RWPE1 (cell line): ENCODE data around the gene GLRX3.

Experiments used
- CTCF ChIA-PET: fragments of 350-600 bp; sonication (Branson Sonifier 250); formaldehyde crosslinking; extraction: SDS; loops from one replicate; lab custom pipeline; 2021; lab: Yijun Ruan, JAX
- POLR2A ChIA-PET: fragments of 400-600 bp; formaldehyde crosslinking; extraction: SDS; loops from one replicate; lab custom pipeline; 2020; ENCODE audit warnings: antibody characterized with exemption; ENCODE audit not compliant: low non-redundant PET; lab: Yijun Ruan, JAX
- DNase-seq: peaks from one replicate; pipeline ENCODE4 v3.0.0; 2012; ENCODE audit warnings: low spot score
- H3K27ac ChIP-seq: fragments of 450-650 bp; 2 replicates; pipeline ENCODE4 v1.5.1; 2017
- TF ChIP-seq, protein P1 (sequence below): fragments of 450-650 bp; conservative IDR thresholded peaks from 2 replicates; pipeline ENCODE4 v1.5.1; 2017; ENCODE audit warnings: low read depth, mild to moderate bottlenecking

Gene GLRX3

DNA sequence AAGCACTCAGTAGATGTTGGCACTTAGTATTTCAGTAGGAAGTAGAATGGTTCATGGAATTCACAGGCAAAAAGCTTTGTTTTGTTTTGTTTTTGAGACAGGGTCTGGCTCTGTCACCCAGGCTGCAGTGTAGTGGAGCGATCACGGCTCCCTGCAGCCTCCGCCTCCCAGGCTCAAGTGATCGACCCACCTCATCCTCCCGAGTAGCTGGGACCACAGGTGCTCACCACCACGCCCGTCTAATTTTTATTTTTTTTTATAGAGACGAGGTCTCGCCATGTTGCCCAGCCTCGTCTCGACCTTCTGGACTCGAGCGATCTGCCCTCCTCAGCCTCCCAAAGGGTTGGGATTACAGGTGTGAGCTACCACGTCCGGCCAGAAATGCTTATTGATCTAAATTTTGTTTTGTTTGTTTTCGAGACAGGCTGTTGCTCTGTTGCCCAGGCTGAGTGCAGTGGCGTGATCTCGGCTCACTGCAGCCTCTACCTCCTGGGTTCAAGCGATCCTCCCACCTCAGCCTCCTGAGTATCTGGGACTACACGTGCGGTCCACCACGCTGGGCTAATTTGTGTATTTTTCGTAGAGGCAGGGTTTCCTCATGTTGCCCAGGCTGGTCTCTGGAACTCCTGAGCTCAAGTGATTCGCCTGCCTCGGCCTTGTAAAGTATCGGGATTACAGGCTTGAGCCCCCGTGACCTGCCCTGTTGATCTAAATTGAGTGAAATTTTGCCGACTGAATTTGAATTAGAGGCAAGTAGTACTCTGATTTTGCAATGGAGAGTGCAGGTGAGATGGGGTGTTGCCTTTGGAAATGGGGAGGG, 1.7 kb downstream of the GLRX3 start:
- no peak for DNase-seq
- CTCF ChIA-PET: interaction anchor here (0.6 to 1.0 kb wide), 3 partner anchors 10 to 242 kb away, joined by 3 read pairs; partner anchors contain the start of gene C10orf143
- peak overlapping the region; percentile 94 for H3K27ac ChIP-seq
- POLR2A ChIA-PET: interaction anchor here (3.2 kb wide), 1 partner anchor 27 kb away, joined by 42 read pairs; the partner anchor contains the start of gene C10orf143
- TF ChIP-seq, protein P1, sequence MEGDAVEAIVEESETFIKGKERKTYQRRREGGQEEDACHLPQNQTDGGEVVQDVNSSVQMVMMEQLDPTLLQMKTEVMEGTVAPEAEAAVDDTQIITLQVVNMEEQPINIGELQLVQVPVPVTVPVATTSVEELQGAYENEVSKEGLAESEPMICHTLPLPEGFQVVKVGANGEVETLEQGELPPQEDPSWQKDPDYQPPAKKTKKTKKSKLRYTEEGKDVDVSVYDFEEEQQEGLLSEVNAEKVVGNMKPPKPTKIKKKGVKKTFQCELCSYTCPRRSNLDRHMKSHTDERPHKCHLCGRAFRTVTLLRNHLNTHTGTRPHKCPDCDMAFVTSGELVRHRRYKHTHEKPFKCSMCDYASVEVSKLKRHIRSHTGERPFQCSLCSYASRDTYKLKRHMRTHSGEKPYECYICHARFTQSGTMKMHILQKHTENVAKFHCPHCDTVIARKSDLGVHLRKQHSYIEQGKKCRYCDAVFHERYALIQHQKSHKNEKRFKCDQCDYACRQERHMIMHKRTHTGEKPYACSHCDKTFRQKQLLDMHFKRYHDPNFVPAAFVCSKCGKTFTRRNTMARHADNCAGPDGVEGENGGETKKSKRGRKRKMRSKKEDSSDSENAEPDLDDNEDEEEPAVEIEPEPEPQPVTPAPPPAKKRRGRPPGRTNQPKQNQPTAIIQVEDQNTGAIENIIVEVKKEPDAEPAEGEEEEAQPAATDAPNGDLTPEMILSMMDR: no peak

DNA sequence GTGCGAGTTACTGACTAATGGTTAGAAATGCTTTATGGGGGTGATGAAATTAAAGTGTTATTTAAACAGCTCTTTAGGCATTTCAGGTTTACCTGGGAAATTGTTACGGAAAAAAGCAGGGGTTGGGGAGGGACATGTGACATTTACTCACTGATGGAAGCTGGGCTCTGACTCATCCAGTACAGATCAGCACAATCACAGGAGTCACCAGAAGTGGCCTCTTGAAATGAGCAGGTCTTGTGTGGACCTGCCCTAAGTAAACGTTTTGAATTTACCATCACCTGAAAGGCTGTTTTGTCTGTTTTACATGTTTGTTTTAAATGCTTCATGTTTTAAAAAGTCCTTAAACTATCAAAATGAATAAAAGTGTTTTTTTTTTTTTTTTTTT, 2.3 kb downstream of the GLRX3 start:
- DNase-seq: peak; percentile 94
- POLR2A ChIA-PET: interaction anchor here (3.2 kb wide), 1 partner anchor 28 kb away, joined by 42 read pairs; the partner anchor contains the start of gene C10orf143
- CTCF ChIA-PET: interaction anchor here (1.0 kb wide), 1 partner anchor 28 kb away, joined by 3 read pairs; the partner anchor contains the start of gene C10orf143
- TF ChIP-seq, protein P1: no peak
- peak overlapping the region; percentile 94 for H3K27ac ChIP-seq

DNA sequence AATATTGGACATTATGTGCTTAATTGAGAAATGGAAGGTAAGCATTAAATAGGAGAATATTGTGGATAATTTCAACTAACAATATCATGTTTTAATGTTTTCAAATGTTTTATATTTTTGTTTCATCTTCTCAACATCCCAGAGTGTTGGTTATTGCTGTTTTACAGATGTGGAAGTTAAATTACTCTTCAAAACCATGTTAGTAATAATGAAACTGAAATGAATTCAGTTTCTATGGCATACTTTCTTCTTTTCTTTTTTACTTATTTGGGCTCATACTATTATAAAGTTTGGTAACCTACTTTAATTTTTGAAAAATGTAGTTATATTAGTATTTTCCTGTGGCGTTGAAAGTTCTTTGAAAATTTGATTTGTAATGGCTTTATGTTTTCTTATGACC, 4.2 kb downstream of the GLRX3 start:
- CTCF ChIA-PET: interaction anchor here (0.7 to 0.8 kb wide), 2 partner anchors 12 to 13 kb away, joined by 3 read pairs; no protein-coding TSS in a partner anchor
- TF ChIP-seq, protein P1: no peak
- H3K27ac ChIP-seq: no peak overlapping the region
- POLR2A ChIA-PET: interaction anchor here (0.6 kb wide), 1 partner anchor 30 kb away, joined by 3 read pairs; the partner anchor contains the start of gene C10orf143
- DNase-seq: no peak

DNA sequence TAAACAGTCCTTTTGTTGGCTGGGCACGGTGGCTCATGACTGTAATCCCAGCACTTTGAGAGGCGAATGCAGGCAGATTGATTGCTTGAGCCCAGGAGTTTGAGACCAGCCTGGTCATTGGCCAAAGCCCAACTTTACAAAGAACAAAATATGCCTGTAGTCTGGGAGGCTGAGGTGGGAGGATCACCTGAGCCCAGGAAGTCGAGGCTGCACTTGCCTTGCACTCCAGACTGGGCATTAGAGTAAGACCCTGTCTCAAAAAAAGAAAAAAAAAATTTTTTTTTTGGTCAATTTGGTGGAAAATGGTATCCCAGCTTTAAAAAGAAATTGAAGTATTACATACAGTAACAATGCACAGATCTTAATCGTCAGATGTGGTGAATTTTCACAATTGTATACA, 4.8 kb downstream of the GLRX3 start:
- H3K27ac ChIP-seq: no peak overlapping the region
- no peak for DNase-seq
- CTCF ChIA-PET: no interaction called here
- POLR2A ChIA-PET: no interaction called here
- TF ChIP-seq, protein P1: no peak

DNA sequence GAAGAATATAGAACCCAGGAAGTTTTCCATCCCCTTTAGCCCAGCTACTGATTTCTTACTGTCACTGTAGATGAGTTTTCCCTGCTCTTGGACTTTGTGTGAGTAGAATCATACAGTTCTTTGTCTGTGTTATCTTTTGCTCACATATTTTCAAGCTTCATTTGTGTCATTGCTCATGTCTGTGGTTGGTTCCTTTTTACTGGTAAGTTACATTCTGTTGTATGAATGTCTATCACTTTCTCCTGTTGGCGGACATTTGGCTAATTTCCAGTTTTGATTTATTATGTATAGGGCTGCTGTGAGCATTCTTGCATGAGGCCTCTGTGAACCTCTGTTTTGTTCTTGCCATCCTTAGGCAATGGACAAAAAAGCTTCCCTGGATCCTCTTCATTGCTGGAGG, 5.3 kb downstream of the GLRX3 start:
- CTCF ChIA-PET: interaction anchor here (1.2 kb wide), 1 partner anchor 32 kb away, joined by 4 read pairs; no protein-coding TSS in a partner anchor
- no peak for DNase-seq
- TF ChIP-seq, protein P1: no peak
- no peak overlapping the region for H3K27ac ChIP-seq
- POLR2A ChIA-PET: no interaction called here

DNA sequence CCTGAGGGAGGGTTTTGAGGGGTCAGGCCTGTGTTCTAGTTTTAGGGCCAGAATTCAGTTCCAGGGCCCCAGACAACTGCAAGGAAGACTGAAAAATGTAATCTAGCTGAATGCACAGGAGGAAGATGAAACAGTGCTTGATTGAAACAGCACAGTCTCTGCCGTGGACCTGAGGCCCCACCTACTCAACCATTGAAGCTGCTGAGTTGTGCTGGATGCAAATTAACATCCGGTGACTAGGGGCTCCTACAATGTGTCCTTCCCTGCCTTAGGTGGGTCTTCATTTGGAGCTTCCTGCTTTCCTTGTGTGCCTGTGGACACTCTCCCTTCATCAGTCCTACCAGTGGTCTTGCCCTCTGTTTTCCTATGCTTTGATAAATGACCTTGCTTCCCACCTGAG, 5.7 kb downstream of the GLRX3 start:
- TF ChIP-seq, protein P1: no peak
- H3K27ac ChIP-seq: no peak overlapping the region
- CTCF ChIA-PET: interaction anchor here (1.2 kb wide), 1 partner anchor 32 kb away, joined by 4 read pairs; no protein-coding TSS in a partner anchor
- POLR2A ChIA-PET: no interaction called here
- no peak for DNase-seq
